A549 (cell line): ENCODE results near the gene CGB7. TPM values are rescaled to one million over a fixed set of nuclear protein-coding genes. Genes with fewer than 3 reads are reported as not detected.

Source experiments
- ATAC-seq, 2 experiments: fragments of 200-7000 bp in 1 of 2; fragments of >200 bp in 1 of 2; cut with Nextera tagmentation in 1 of 2; cut with Tn5 transposase in 1 of 2; 3 replicates each; pipeline versions ENCODE4 v1.8.0 to v1.9.1; 2018 to 2020; ENCODE audit warnings: mild to moderate bottlenecking in 1 of 2, moderate library complexity in 1 of 2
- CTCF ChIA-PET: fragments of 300-600 bp; sonication (Branson Sonifier 250); formaldehyde crosslinking; extraction: SDS; loops from one replicate; lab custom pipeline; 2021; ENCODE audit warnings: antibody characterized with exemption, inconsistent platforms; lab: Yijun Ruan, JAX
- POLR2A ChIA-PET: fragments of 350-600 bp; formaldehyde crosslinking; extraction: SDS; loops from one replicate; lab custom pipeline; 2021; ENCODE audit warnings: antibody characterized with exemption, inconsistent platforms; lab: Yijun Ruan, JAX
- DNase-seq, 2 experiments: peaks; one replicate each; pipeline versions ENCODE4 v3.0.0 to v3.0.0-alpha.2; 2011 to 2016; ENCODE audit warnings: low read depth in 1 of 2, low spot score in 1 of 2
- FAIRE-seq: peaks from 2 replicates; lab custom pipeline; 2011; peaks lifted over from hg19 to GRCh38; lab: Jason Lieb, UNC
- H3K27ac ChIP-seq, 2 experiments: fragments of >200 bp; sonication (Bioruptor Twin); formaldehyde crosslinking; 3 replicates each; pipeline ENCODE4 v1.5.1; 2016 to 2017
- H3K4me1 ChIP-seq: fragments of >200 bp; sonication (Bioruptor Twin); formaldehyde crosslinking; 3 replicates; pipeline ENCODE4 v1.6.1; 2016
- H3K4me2 ChIP-seq: fragments of >200 bp; sonication (Bioruptor Twin); formaldehyde crosslinking; 3 replicates; pipeline ENCODE4 v1.6.1; 2016
- H3K4me3 ChIP-seq: fragments of >200 bp; sonication (Bioruptor Twin); formaldehyde crosslinking; 3 replicates; pipeline ENCODE4 v1.5.1; 2016
- H3K9me3 ChIP-seq: fragments of >200 bp; sonication (Bioruptor Twin); formaldehyde crosslinking; 3 replicates; pipeline ENCODE4 v1.6.1; 2016
- MAZ ChIP-seq: fragments of 150-350 bp; IDR thresholded peaks from 2 replicates; pipeline ENCODE4 v1.6.1; 2014; ENCODE audit warnings: antibody characterized with exemption, low read depth, low read length, borderline replicate concordance
- MYC ChIP-seq: IDR thresholded peaks from 2 replicates; pipeline ENCODE4 v1.6.1; 2012; ENCODE audit warnings: mild to moderate bottlenecking, inconsistent platforms, low read length, improper control_type of control experiment, borderline replicate concordance
- NPAS2 ChIP-seq: fragments of 250-450 bp; sonication (Bioruptor Pico); IDR thresholded peaks from 2 replicates; pipeline ENCODE4 v1.8.0; 2022; ENCODE audit warnings: mild to moderate bottlenecking, moderate library complexity, borderline replicate concordance
- SMC3 ChIP-seq: fragments of >200 bp; sonication (Bioruptor Twin); formaldehyde crosslinking; IDR thresholded peaks from 3 replicates; pipeline ENCODE4 v1.6.1; 2018; ENCODE audit warnings: inconsistent platforms
- WGBS: methylation state at CpG from one replicate; pipeline ENCODE4 v1.1.6; 2017; ENCODE audit errors: missing lambda C conversion rate; 5-methylcytosine and 5-hydroxymethylcytosine counted together
- polyA plus RNA-seq, 4 experiments: library from polyadenylated mRNA; depleted of rRNA in 3 of 4; stranded (reverse); fragments of >200 nt; fragmentation: RNase III in 1 of 4; extraction: RNeasy Plus Mini Kit Qiagen cat#74134 plus additional on column Dnase treatment in 1 of 4; gene quantifications; 2 replicates in 3 of 4; 3 replicates in 1 of 4; pipeline ENCODE4 v1.2.3, GENCODE V29; 2011 to 2017
- small RNA-seq, 6 experiments: library from RNA; depleted of rRNA; stranded (forward); fragments of <200 nt; gene quantifications; one replicate each; pipeline ENCODE3, GENCODE V24; 2012
- TF ChIP-seq, protein P1 (sequence below): fragments of >200 bp; sonication (Bioruptor Twin); formaldehyde crosslinking; IDR thresholded peaks from 2 replicates; pipeline ENCODE4 v1.6.1; 2016

Gene CGB7
- polyA plus RNA-seq, 2 of the 4 experiments (the other 2 are of a cell fraction) = 0.56 to 0.79 TPM

GRCh38 chr19:49004964-49005614 is 52.5 kb downstream of the CGB7 start:
- H3K4me1 ChIP-seq = no peaks in the 10 kb centered on the region
- no peak overlapping the region for H3K27ac ChIP-seq
- POLR2A ChIA-PET = no interaction called here
- H3K4me3 ChIP-seq = no peak overlapping the region
- DNase-seq (no peak), FAIRE-seq (no peak)
- WGBS = 97% methylated on average over 7 of the region's 7 CpGs
- CTCF ChIA-PET = interaction anchor here (0.7 to 21.8 kb wide), 12 partner anchors 8 to 203 kb away, joined by 3 to 408 read pairs (median 4); partner anchors contain the start of genes GYS1, LHB and RUVBL2
- no peaks in the 10 kb centered on the region for H3K9me3 ChIP-seq
- TF ChIP-seq SMC3 = no peak
- TF ChIP-seq, protein P1, sequence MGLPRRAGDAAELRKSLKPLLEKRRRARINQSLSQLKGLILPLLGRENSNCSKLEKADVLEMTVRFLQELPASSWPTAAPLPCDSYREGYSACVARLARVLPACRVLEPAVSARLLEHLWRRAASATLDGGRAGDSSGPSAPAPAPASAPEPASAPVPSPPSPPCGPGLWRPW = no peak
- TF ChIP-seq NPAS2 (CRISPR knock-in tag) = no peak
- TF ChIP-seq MYC = no peak
- no peak for TF ChIP-seq MAZ
- TF ChIP-seq, all 56 proteins: peak for 0
- H3K4me2 ChIP-seq = no peak overlapping the region
- no peak for ATAC-seq

Small RNA genes within 50 kb of the gene (small RNA-seq; reads per million reads assigned to genes)
- gene MIR6798 (0 reads per million in 6 experiments), gene RN7SL708P (0 reads per million in 6 experiments)

Other genes starting within 250 kb of the CGB7 start
- gene BCAT2, start 246.7 kb downstream of the CGB7 start, polyA plus RNA-seq (2011; rRNA removed) = 30.4 and 31.9 TPM in 2 replicates
- gene BCAT2, start 246.7 kb downstream of the CGB7 start, polyA plus RNA-seq (2017; fragmentation: RNase III; extraction: RNeasy Plus Mini Kit Qiagen cat#74134 plus additional on column Dnase treatment) = 46.4 to 47.9 TPM (median 47.2 TPM) in 3 replicates
- gene HSD17B14, start 221.3 kb downstream of the CGB7 start, polyA plus RNA-seq (2011; rRNA removed) = 8.1 and 11.1 TPM in 2 replicates
- gene HSD17B14, start 221.3 kb downstream of the CGB7 start, polyA plus RNA-seq (2017; fragmentation: RNase III; extraction: RNeasy Plus Mini Kit Qiagen cat#74134 plus additional on column Dnase treatment) = 10.6 to 20.9 TPM (median 19.5 TPM) in 3 replicates
- 0.34 and 0.42 TPM in 2 replicates for gene PLEKHA4, start 189.1 kb downstream of the CGB7 start, polyA plus RNA-seq (2011; rRNA removed)
- gene PLEKHA4, start 189.1 kb downstream of the CGB7 start, polyA plus RNA-seq (2017; fragmentation: RNase III; extraction: RNeasy Plus Mini Kit Qiagen cat#74134 plus additional on column Dnase treatment) = 0.46 to 0.78 TPM (median 0.47 TPM) in 3 replicates
- 49.0 and 74.2 TPM in 2 replicates for gene PPP1R15A, start 185.3 kb downstream of the CGB7 start, polyA plus RNA-seq (2011; rRNA removed)
- 28.1 to 29.7 TPM (median 29.2 TPM) in 3 replicates for gene PPP1R15A, start 185.3 kb downstream of the CGB7 start, polyA plus RNA-seq (2017; fragmentation: RNase III; extraction: RNeasy Plus Mini Kit Qiagen cat#74134 plus additional on column Dnase treatment)
- gene TULP2, start 159.0 kb downstream of the CGB7 start, polyA plus RNA-seq (2011; rRNA removed) = not detected in 2 replicates
- not detected in 3 replicates for gene TULP2, start 159.0 kb downstream of the CGB7 start, polyA plus RNA-seq (2017; fragmentation: RNase III; extraction: RNeasy Plus Mini Kit Qiagen cat#74134 plus additional on column Dnase treatment)
- 58.5 and 79.5 TPM in 2 replicates for gene NUCB1, start 157.4 kb downstream of the CGB7 start, polyA plus RNA-seq (2011; rRNA removed)
- 154 to 182 TPM (median 174 TPM) in 3 replicates for gene NUCB1, start 157.4 kb downstream of the CGB7 start, polyA plus RNA-seq (2017; fragmentation: RNase III; extraction: RNeasy Plus Mini Kit Qiagen cat#74134 plus additional on column Dnase treatment)
- 0.60 and 0.78 TPM in 2 replicates for gene DHDH, start 124.0 kb downstream of the CGB7 start, polyA plus RNA-seq (2011; rRNA removed)
- gene DHDH, start 124.0 kb downstream of the CGB7 start, polyA plus RNA-seq (2017; fragmentation: RNase III; extraction: RNeasy Plus Mini Kit Qiagen cat#74134 plus additional on column Dnase treatment) = 1.1 to 1.2 TPM (median 1.2 TPM) in 3 replicates
- 120 and 134 TPM in 2 replicates for gene BAX, start 102.9 kb downstream of the CGB7 start, polyA plus RNA-seq (2011; rRNA removed)
- 265 to 299 TPM (median 284 TPM) in 3 replicates for gene BAX, start 102.9 kb downstream of the CGB7 start, polyA plus RNA-seq (2017; fragmentation: RNase III; extraction: RNeasy Plus Mini Kit Qiagen cat#74134 plus additional on column Dnase treatment)
- gene FTL, start 92.4 kb downstream of the CGB7 start, polyA plus RNA-seq (2011; rRNA removed) = 4,743 and 7,067 TPM in 2 replicates
- 12,141 to 13,930 TPM (median 13,921 TPM) in 3 replicates for gene FTL, start 92.4 kb downstream of the CGB7 start, polyA plus RNA-seq (2017; fragmentation: RNase III; extraction: RNeasy Plus Mini Kit Qiagen cat#74134 plus additional on column Dnase treatment)
- 10.3 and 16.4 TPM in 2 replicates for gene GYS1, start 64.4 kb downstream of the CGB7 start, polyA plus RNA-seq (2011; rRNA removed)
- gene GYS1, start 64.4 kb downstream of the CGB7 start, polyA plus RNA-seq (2017; fragmentation: RNase III; extraction: RNeasy Plus Mini Kit Qiagen cat#74134 plus additional on column Dnase treatment) = 23.8 to 25.0 TPM (median 24.8 TPM) in 3 replicates
- gene RUVBL2, start 63.9 kb downstream of the CGB7 start, polyA plus RNA-seq (2011; rRNA removed) = 146 and 186 TPM in 2 replicates
- gene RUVBL2, start 63.9 kb downstream of the CGB7 start, polyA plus RNA-seq (2017; fragmentation: RNase III; extraction: RNeasy Plus Mini Kit Qiagen cat#74134 plus additional on column Dnase treatment) = 213 to 274 TPM (median 225 TPM) in 3 replicates
- gene LHB, start 40.7 kb downstream of the CGB7 start, polyA plus RNA-seq (2011; rRNA removed) = not detected in 2 replicates
- 0.22 TPM in 1 of 3 replicates, not detected in the others for gene LHB, start 40.7 kb downstream of the CGB7 start, polyA plus RNA-seq (2017; fragmentation: RNase III; extraction: RNeasy Plus Mini Kit Qiagen cat#74134 plus additional on column Dnase treatment)
- gene CGB3, start 33.4 kb downstream of the CGB7 start, polyA plus RNA-seq (2011; rRNA removed) = not detected in 2 replicates
- gene CGB3, start 33.4 kb downstream of the CGB7 start, polyA plus RNA-seq (2017; fragmentation: RNase III; extraction: RNeasy Plus Mini Kit Qiagen cat#74134 plus additional on column Dnase treatment) = 0.13 to 0.28 TPM in 2 of 3 replicates, not detected in the other
- not detected in 2 replicates for gene CGB2, start 25.9 kb downstream of the CGB7 start, polyA plus RNA-seq (2011; rRNA removed)
- gene CGB2, start 25.9 kb downstream of the CGB7 start, polyA plus RNA-seq (2017; fragmentation: RNase III; extraction: RNeasy Plus Mini Kit Qiagen cat#74134 plus additional on column Dnase treatment) = not detected in 3 replicates
- not detected in 2 replicates for gene CGB1, start 20.9 kb downstream of the CGB7 start, polyA plus RNA-seq (2011; rRNA removed)
- gene CGB1, start 20.9 kb downstream of the CGB7 start, polyA plus RNA-seq (2017; fragmentation: RNase III; extraction: RNeasy Plus Mini Kit Qiagen cat#74134 plus additional on column Dnase treatment) = 0.13 TPM in 1 of 3 replicates, not detected in the others
- gene CGB5, start 13.9 kb downstream of the CGB7 start, polyA plus RNA-seq (2011; rRNA removed) = 0.15 and 0.23 TPM in 2 replicates
- 0.53 to 0.94 TPM (median 0.71 TPM) in 3 replicates for gene CGB5, start 13.9 kb downstream of the CGB7 start, polyA plus RNA-seq (2017; fragmentation: RNase III; extraction: RNeasy Plus Mini Kit Qiagen cat#74134 plus additional on column Dnase treatment)
- gene CGB8, start 8.6 kb downstream of the CGB7 start, polyA plus RNA-seq (2011; rRNA removed) = 0.63 and 0.95 TPM in 2 replicates
- 2.0 to 2.7 TPM (median 2.4 TPM) in 3 replicates for gene CGB8, start 8.6 kb downstream of the CGB7 start, polyA plus RNA-seq (2017; fragmentation: RNase III; extraction: RNeasy Plus Mini Kit Qiagen cat#74134 plus additional on column Dnase treatment)
- gene NTF4, start 7.1 kb upstream of the CGB7 start, polyA plus RNA-seq (2011; rRNA removed) = 0.34 and 0.37 TPM in 2 replicates
- gene NTF4, start 7.1 kb upstream of the CGB7 start, polyA plus RNA-seq (2017; fragmentation: RNase III; extraction: RNeasy Plus Mini Kit Qiagen cat#74134 plus additional on column Dnase treatment) = 1.0 to 2.4 TPM (median 1.7 TPM) in 3 replicates
- not detected in 2 replicates for gene KCNA7, start 14.9 kb upstream of the CGB7 start, polyA plus RNA-seq (2011; rRNA removed)
- gene KCNA7, start 14.9 kb upstream of the CGB7 start, polyA plus RNA-seq (2017; fragmentation: RNase III; extraction: RNeasy Plus Mini Kit Qiagen cat#74134 plus additional on column Dnase treatment) = not detected in 3 replicates
- gene SNRNP70, start 27.7 kb upstream of the CGB7 start, polyA plus RNA-seq (2011; rRNA removed) = 214 and 220 TPM in 2 replicates
- 338 to 350 TPM (median 342 TPM) in 3 replicates for gene SNRNP70, start 27.7 kb upstream of the CGB7 start, polyA plus RNA-seq (2017; fragmentation: RNase III; extraction: RNeasy Plus Mini Kit Qiagen cat#74134 plus additional on column Dnase treatment)
- 4.6 and 5.4 TPM in 2 replicates for gene LIN7B, start 56.6 kb upstream of the CGB7 start, polyA plus RNA-seq (2011; rRNA removed)
- gene LIN7B, start 56.6 kb upstream of the CGB7 start, polyA plus RNA-seq (2017; fragmentation: RNase III; extraction: RNeasy Plus Mini Kit Qiagen cat#74134 plus additional on column Dnase treatment) = 7.1 to 8.3 TPM (median 8.0 TPM) in 3 replicates
- gene C19orf73, start 61.4 kb upstream of the CGB7 start, polyA plus RNA-seq (2011; rRNA removed) = 1.4 and 1.8 TPM in 2 replicates
- 1.7 to 2.2 TPM (median 1.7 TPM) in 3 replicates for gene C19orf73, start 61.4 kb upstream of the CGB7 start, polyA plus RNA-seq (2017; fragmentation: RNase III; extraction: RNeasy Plus Mini Kit Qiagen cat#74134 plus additional on column Dnase treatment)
- gene PPFIA3, start 61.8 kb upstream of the CGB7 start, polyA plus RNA-seq (2011; rRNA removed) = 2.5 and 3.2 TPM in 2 replicates
- gene PPFIA3, start 61.8 kb upstream of the CGB7 start, polyA plus RNA-seq (2017; fragmentation: RNase III; extraction: RNeasy Plus Mini Kit Qiagen cat#74134 plus additional on column Dnase treatment) = 6.5 to 8.0 TPM (median 7.3 TPM) in 3 replicates
- 0.04 TPM in 1 of 2 replicates, not detected in the other for gene HRC, start 97.6 kb upstream of the CGB7 start, polyA plus RNA-seq (2011; rRNA removed)
- gene HRC, start 97.6 kb upstream of the CGB7 start, polyA plus RNA-seq (2017; fragmentation: RNase III; extraction: RNeasy Plus Mini Kit Qiagen cat#74134 plus additional on column Dnase treatment) = 0.04 to 0.05 TPM in 2 of 3 replicates, not detected in the other
- gene TRPM4, start 100.0 kb upstream of the CGB7 start, polyA plus RNA-seq (2011; rRNA removed) = 4.7 and 4.9 TPM in 2 replicates
- 8.4 to 9.4 TPM (median 9.1 TPM) in 3 replicates for gene TRPM4, start 100.0 kb upstream of the CGB7 start, polyA plus RNA-seq (2017; fragmentation: RNase III; extraction: RNeasy Plus Mini Kit Qiagen cat#74134 plus additional on column Dnase treatment)